Keratinocyte (primary cell): Measurements from ENCODE around the gene SAG. TPM values are rescaled to one million over a fixed set of nuclear protein-coding genes. Genes with fewer than 3 reads are reported as not detected.

Source experiments
- DNase-seq: peaks from one replicate; pipeline ENCODE4 v3.0.0-alpha.2; 2011; ENCODE audit warnings: low read depth, missing footprints, low spot score
- FAIRE-seq: peaks from 2 replicates; lab custom pipeline; 2011; peaks lifted over from hg19 to GRCh38; lab: Jason Lieb, UNC
- H2AFZ ChIP-seq: 2 replicates; pipeline ENCODE4 v1.6.0; 2012; ENCODE audit warnings: low read length, control low read depth, inconsistent platforms; ENCODE audit not compliant: control insufficient read depth
- H3K27ac ChIP-seq: 2 replicates; pipeline ENCODE4 v1.5.1; 2011; ENCODE audit warnings: low read length; ENCODE audit not compliant: control insufficient read depth, insufficient read depth
- H3K27me3 ChIP-seq: 3 replicates; pipeline ENCODE4 v1.6.0; 2011; ENCODE audit warnings: low read length; ENCODE audit not compliant: control insufficient read depth, insufficient read depth; ENCODE audit errors: extremely low read depth
- H3K36me3 ChIP-seq, 2 experiments: 2 replicates in 1 of 2; 3 replicates in 1 of 2; pipeline ENCODE4 v1.5.1; 2011; ENCODE audit warnings: low read length in 2 of 2, mild to moderate bottlenecking in 1 of 2; ENCODE audit not compliant: control insufficient read depth in 2 of 2, insufficient read depth in 2 of 2; ENCODE audit errors: extremely low read depth in 1 of 2
- H3K4me1 ChIP-seq: 3 replicates; pipeline ENCODE4 v1.5.1; 2011; ENCODE audit warnings: low read length; ENCODE audit not compliant: control insufficient read depth, insufficient read depth; ENCODE audit errors: extremely low read depth
- H3K4me2 ChIP-seq: 3 replicates; pipeline ENCODE4 v1.6.0; 2011; ENCODE audit warnings: low read depth, low read length; ENCODE audit not compliant: control insufficient read depth, insufficient read depth; ENCODE audit errors: extremely low read depth
- H3K4me3 ChIP-seq, 3 experiments: fragments of 200-600 bp in 1 of 3; sonication (generic) in 1 of 3; 2 replicates in 2 of 3; 3 replicates in 1 of 3; pipeline ENCODE4 v1.5.1; 2011 to 2016; ENCODE audit warnings: low read length in 3 of 3, mild to moderate bottlenecking in 3 of 3, control low read depth in 2 of 3, inconsistent platforms in 1 of 3, low read depth in 1 of 3, mixed read lengths in 1 of 3, mixed run types in 1 of 3, moderate library complexity in 1 of 3; ENCODE audit not compliant: control insufficient read depth in 2 of 3, insufficient read depth in 2 of 3; ENCODE audit errors: extremely low read depth in 1 of 3
- H3K79me2 ChIP-seq: 2 replicates; pipeline ENCODE4 v1.6.0; 2012; ENCODE audit warnings: low read length; ENCODE audit not compliant: control insufficient read depth, insufficient read depth
- H3K9ac ChIP-seq: 3 replicates; pipeline ENCODE4 v1.6.0; 2011; ENCODE audit warnings: low read length; ENCODE audit not compliant: control insufficient read depth, insufficient read depth; ENCODE audit errors: extremely low read depth
- H3K9me1 ChIP-seq: 3 replicates; pipeline ENCODE4 v1.6.0; 2011; ENCODE audit warnings: low read length; ENCODE audit not compliant: control insufficient read depth, insufficient read depth; ENCODE audit errors: extremely low read depth
- H3K9me3 ChIP-seq: 2 replicates; pipeline ENCODE4 v1.5.1; 2012; ENCODE audit warnings: low read depth, low read length; ENCODE audit not compliant: control insufficient read depth
- H4K20me1 ChIP-seq: 3 replicates; pipeline ENCODE4 v1.6.0; 2011; ENCODE audit warnings: low read length; ENCODE audit not compliant: control insufficient read depth, insufficient read depth; ENCODE audit errors: extremely low read depth
- CTCF ChIP-seq, 3 experiments: IDR thresholded peaks in 1 of 3; conservative IDR thresholded peaks in 1 of 3; optimal IDR thresholded peaks in 1 of 3; 2 replicates in 2 of 3; 3 replicates in 1 of 3; pipeline versions ENCODE3 to v1.5.1; 2011; ENCODE audit warnings: low read length in 3 of 3, mild to moderate bottlenecking in 3 of 3, moderate library complexity in 2 of 3, control low read depth in 1 of 3, inconsistent platforms in 1 of 3; ENCODE audit not compliant: insufficient read depth in 2 of 3; ENCODE audit errors: extremely low read depth in 1 of 3
- EZH2 ChIP-seq: IDR thresholded peaks from one replicate; pipeline ENCODE4 v1.6.1; 2012; ENCODE audit warnings: inconsistent platforms, mild to moderate bottlenecking, low read length, moderate library complexity
- dilution Hi-C: fragments of 300-500 bp; cut with MboI; formaldehyde crosslinking; loops from one replicate; pipeline ENCODE4 v1.7.0; 2020; ENCODE audit warnings: low sequenced_read_pairs; ENCODE audit not compliant: extremely low pct_ligation_motif_present
- polyA plus RNA-seq, 5 experiments: library from polyadenylated mRNA; depleted of rRNA in 3 of 5; stranded (reverse) in 3 of 5; stranded (forward) in 1 of 5; unstranded in 1 of 5; fragments of >200 nt; gene quantifications; 1 replicate in 1 of 5; 2 replicates in 3 of 5; 3 replicates in 1 of 5; pipeline versions ENCODE4 v1.2.1 to v1.2.3, GENCODE V29; 2011 to 2012; ENCODE audit warnings: missing spikeins in 2 of 5, low read depth in 1 of 5, low replicate concordance in 1 of 5

Gene SAG
- polyA plus RNA-seq, 1 donor (not counting 4 experiments of a cell fraction or from before 2014, with no cell fraction given): not detected

DNA sequence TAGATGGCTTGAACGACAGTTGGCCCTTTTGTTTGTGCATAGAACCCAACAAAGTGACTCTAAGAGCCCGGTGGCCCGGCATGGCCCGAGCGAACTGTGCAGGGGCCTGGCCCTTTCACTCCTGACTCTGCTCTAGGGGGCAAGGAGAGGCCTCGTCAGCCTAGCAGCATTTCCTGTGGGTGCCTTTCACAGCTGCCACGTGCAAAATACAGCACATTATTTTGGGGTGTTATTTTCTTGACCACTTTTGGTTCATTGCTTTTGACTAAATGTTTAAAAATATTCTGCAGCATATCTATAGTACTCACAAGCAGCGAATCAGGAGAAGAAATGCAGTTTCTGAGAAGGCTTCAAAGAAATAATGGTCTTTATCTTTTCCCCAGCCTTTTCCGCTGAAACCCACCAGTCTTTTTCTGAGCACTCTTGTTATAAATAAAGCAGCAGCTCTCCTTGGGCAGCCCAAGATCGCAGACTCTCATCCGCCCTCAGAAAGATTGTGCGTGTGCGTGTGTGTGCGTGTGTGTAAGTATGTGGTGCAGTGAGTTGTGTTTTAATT is 78.0 kb downstream of the SAG start:
- Histone ChIP-seq H3K9me1 (no peaks in the 10 kb centered on the region), H3K4me2 (no peak overlapping the region), H3K36me3 (peaks cover 0 to 2% of the 10 kb centered on the region in 2 experiments), H3K4me3 (no peak overlapping the region), H3K27me3 (no peaks in the 10 kb centered on the region), H3K9me3 (no peaks in the 10 kb centered on the region), H3K9ac (no peak overlapping the region), H4K20me1 (peaks cover 3% of the 10 kb centered on the region), H2AFZ (no peak overlapping the region), H3K4me1 (peaks cover 19% of the 10 kb centered on the region), H3K79me2 (peaks cover 3% of the 10 kb centered on the region), H3K27ac (no peak overlapping the region)
- dilution Hi-C loops: no loop called here
- FAIRE-seq: no peak
- TF ChIP-seq EZH2 (no peak), CTCF (optimal IDR thresholded peaks at IDR 0.05 in 1 of 3, IDR thresholded peaks at IDR 0.05 in 1 of 3, conservative IDR thresholded peaks at IDR 0.05 in 1 of 3; ENCODE audit: extremely low read depth in 1 of 3, insufficient read depth in 2 of 3, low read length in 3 of 3) (no peak)
- DNase-seq: no peak

GRCh38 chr2:233386382-233387041 is 78.9 kb downstream of the SAG start:
- TF ChIP-seq CTCF (optimal IDR thresholded peaks at IDR 0.05 in 1 of 3, IDR thresholded peaks at IDR 0.05 in 1 of 3, conservative IDR thresholded peaks at IDR 0.05 in 1 of 3; ENCODE audit: extremely low read depth in 1 of 3, insufficient read depth in 2 of 3, low read length in 3 of 3): no peak
- TF ChIP-seq EZH2: no peak
- FAIRE-seq: peak; percentile 48
- H3K79me2 ChIP-seq: peaks cover 3% of the 10 kb centered on the region

More at GRCh38 chr2:233386382-233387041, 78.9 kb downstream of the SAG start:
- dilution Hi-C loops: no loop called here
- no peak for DNase-seq
- no peak overlapping the region for H3K27ac ChIP-seq
- H3K36me3 ChIP-seq: peaks cover 0 to 2% of the 10 kb centered on the region in 2 experiments
- H3K4me2 ChIP-seq: no peak overlapping the region
- no peaks in the 10 kb centered on the region for H3K27me3 ChIP-seq
- H3K9me3 ChIP-seq: no peaks in the 10 kb centered on the region
- H3K4me1 ChIP-seq: peaks cover 19% of the 10 kb centered on the region
- H3K9me1 ChIP-seq: no peaks in the 10 kb centered on the region
- H3K9ac ChIP-seq: no peak overlapping the region
- peaks cover 3% of the 10 kb centered on the region for H4K20me1 ChIP-seq
- no peak overlapping the region for H2AFZ ChIP-seq
- H3K4me3 ChIP-seq: no peak overlapping the region
